ENCODE data around the gene MCM10. TPM values are rescaled to one million over a fixed set of nuclear protein-coding genes. Genes with fewer than 3 reads are reported as not detected.

The MCM10 gene
- total and polyA plus RNA-seq, 2 donors from 2014 or later = 0.50 TPM; not detected in 1

DNA sequence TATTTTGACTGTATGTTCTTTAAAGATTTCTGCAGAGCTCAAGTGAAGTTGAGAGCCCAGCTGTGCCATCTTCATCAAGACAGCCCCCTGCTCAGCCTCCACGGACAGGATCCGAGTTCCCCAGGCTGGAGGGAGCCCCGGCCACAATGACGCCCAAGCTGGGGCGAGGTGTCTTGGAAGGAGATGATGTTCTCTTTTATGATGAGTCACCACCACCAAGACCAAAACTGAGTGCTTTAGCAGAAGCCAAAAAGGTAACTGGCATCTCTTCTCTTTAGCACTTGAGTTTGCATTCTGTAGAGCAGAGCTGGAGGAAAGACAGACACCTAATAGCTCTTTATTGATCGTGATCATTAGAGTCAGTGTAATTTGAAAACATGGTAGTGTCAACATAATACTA, 33.7 kb downstream of the MCM10 start:
- FAIRE-seq = no peak
- Histone ChIP-seq H3K4me3 (ENCODE audit: low read length in 3 of 3) (no peak overlapping the region), H3K9me3 (ENCODE audit: control insufficient read depth in 2 of 3, insufficient read depth in 1 of 3, low read length in 3 of 3) (no peaks in the 10 kb centered on the region), H3K9ac (ENCODE audit: low read length in 3 of 3) (no peak overlapping the region), H3K36me3 (ENCODE audit: control insufficient read depth in 2 of 3, insufficient read depth in 3 of 3, low read length in 3 of 3) (no peaks in the 10 kb centered on the region), H3K27ac (ENCODE audit: low read depth in 2 of 2, low read length in 2 of 2) (no peak overlapping the region), H3K27me3 (ENCODE audit: control insufficient read depth, insufficient read depth, low read length) (no peaks in the 10 kb centered on the region), H3K4me1 (ENCODE audit: control insufficient read depth in 2 of 3, insufficient read depth in 2 of 3, low read depth in 1 of 3, low read length in 3 of 3) (no peaks in the 10 kb centered on the region)
- TF ChIP-seq, protein P1, sequence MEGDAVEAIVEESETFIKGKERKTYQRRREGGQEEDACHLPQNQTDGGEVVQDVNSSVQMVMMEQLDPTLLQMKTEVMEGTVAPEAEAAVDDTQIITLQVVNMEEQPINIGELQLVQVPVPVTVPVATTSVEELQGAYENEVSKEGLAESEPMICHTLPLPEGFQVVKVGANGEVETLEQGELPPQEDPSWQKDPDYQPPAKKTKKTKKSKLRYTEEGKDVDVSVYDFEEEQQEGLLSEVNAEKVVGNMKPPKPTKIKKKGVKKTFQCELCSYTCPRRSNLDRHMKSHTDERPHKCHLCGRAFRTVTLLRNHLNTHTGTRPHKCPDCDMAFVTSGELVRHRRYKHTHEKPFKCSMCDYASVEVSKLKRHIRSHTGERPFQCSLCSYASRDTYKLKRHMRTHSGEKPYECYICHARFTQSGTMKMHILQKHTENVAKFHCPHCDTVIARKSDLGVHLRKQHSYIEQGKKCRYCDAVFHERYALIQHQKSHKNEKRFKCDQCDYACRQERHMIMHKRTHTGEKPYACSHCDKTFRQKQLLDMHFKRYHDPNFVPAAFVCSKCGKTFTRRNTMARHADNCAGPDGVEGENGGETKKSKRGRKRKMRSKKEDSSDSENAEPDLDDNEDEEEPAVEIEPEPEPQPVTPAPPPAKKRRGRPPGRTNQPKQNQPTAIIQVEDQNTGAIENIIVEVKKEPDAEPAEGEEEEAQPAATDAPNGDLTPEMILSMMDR (IDR thresholded peaks at IDR 0.05; ENCODE audit: borderline replicate concordance, extremely low read depth, insufficient read depth) = no peak
- DNase-seq = no peak
- intact Hi-C loops (cut with DNase I) = no loop called here

DNA sequence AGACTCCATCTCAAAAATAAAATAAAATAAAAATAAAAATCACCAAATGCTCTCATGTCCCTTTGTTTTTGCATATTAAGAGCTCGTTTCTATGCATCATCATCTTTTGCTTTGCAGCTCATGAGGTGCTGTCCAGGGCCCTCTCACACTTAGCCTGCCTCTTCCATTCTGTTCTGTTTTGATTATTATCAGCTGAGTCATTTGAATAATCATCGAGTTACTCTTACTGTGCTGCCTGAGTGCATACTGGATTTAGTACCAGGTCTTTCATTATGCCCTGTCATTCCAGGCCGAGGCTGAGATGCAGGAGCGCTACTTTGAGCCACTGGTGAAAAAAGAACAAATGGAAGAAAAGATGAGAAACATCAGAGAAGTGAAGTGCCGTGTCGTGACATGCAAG, 39.8 kb downstream of the MCM10 start:
- no peak overlapping the region for H3K27ac ChIP-seq (ENCODE audit: low read depth in 2 of 2, low read length in 2 of 2)
- no peaks in the 10 kb centered on the region for H3K27me3 ChIP-seq (ENCODE audit: control insufficient read depth, insufficient read depth, low read length)
- no peaks in the 10 kb centered on the region for H3K4me1 ChIP-seq (ENCODE audit: control insufficient read depth in 2 of 3, insufficient read depth in 2 of 3, low read depth in 1 of 3, low read length in 3 of 3)
- H3K4me3 ChIP-seq (ENCODE audit: low read length in 3 of 3) = no peak overlapping the region
- DNase-seq = no peak
- no peak overlapping the region for H3K9ac ChIP-seq (ENCODE audit: low read length in 3 of 3)
- no peak for FAIRE-seq
- intact Hi-C loops (cut with DNase I) = no loop called here
- no peaks in the 10 kb centered on the region for H3K36me3 ChIP-seq (ENCODE audit: control insufficient read depth in 2 of 3, insufficient read depth in 3 of 3, low read length in 3 of 3)
- no peaks in the 10 kb centered on the region for H3K9me3 ChIP-seq (ENCODE audit: control insufficient read depth in 2 of 3, insufficient read depth in 1 of 3, low read length in 3 of 3)
- TF ChIP-seq, protein P1 (IDR thresholded peaks at IDR 0.05; ENCODE audit: borderline replicate concordance, extremely low read depth, insufficient read depth) = no peak

DNA sequence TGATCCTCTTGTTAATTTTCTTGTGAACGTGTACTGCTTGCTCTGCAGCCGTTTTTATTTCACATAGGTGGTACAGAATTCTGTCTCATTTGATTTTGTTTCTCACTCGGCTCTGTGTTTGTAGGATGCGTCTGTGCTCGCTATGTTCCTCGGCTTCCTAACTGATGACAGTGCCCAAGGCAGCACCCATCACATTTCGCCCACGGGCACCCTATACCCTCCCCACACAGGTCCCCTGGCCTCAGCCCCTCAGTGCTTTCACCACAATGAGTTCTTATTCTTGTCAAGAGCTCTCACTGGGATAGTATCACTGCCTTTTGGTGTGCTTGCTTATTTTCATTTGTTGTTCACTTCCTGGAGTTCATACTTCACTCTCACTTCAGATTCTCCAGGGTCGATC, 44.7 kb downstream of the MCM10 start:
- no peak overlapping the region for H3K9ac ChIP-seq (ENCODE audit: low read length in 3 of 3)
- no peak overlapping the region for H3K4me3 ChIP-seq (ENCODE audit: low read length in 3 of 3)
- H3K4me1 ChIP-seq (ENCODE audit: control insufficient read depth in 2 of 3, insufficient read depth in 2 of 3, low read depth in 1 of 3, low read length in 3 of 3) = no peaks in the 10 kb centered on the region
- H3K36me3 ChIP-seq (ENCODE audit: control insufficient read depth in 2 of 3, insufficient read depth in 3 of 3, low read length in 3 of 3) = no peaks in the 10 kb centered on the region
- H3K27me3 ChIP-seq (ENCODE audit: control insufficient read depth, insufficient read depth, low read length) = no peaks in the 10 kb centered on the region
- DNase-seq = no peak
- no peaks in the 10 kb centered on the region for H3K9me3 ChIP-seq (ENCODE audit: control insufficient read depth in 2 of 3, insufficient read depth in 1 of 3, low read length in 3 of 3)
- TF ChIP-seq, protein P1 (IDR thresholded peaks at IDR 0.05; ENCODE audit: borderline replicate concordance, extremely low read depth, insufficient read depth) = no peak
- intact Hi-C loops (cut with DNase I) = no loop called here
- FAIRE-seq = no peak
- H3K27ac ChIP-seq (ENCODE audit: low read depth in 2 of 2, low read length in 2 of 2) = no peak overlapping the region
